Activated CD8-positive, alpha-beta memory T cell treated with anti-CD3 and anti-CD28 coated beads, Interleukin-2, amount 10 ng/mL, durations not matched to agents 7 days and 5 days (primary cell): ENCODE measurements around the gene PCTP. TPM values are rescaled to one million over a fixed set of nuclear protein-coding genes. Genes with fewer than 3 reads are reported as not detected.

Experiments
- ATAC-seq: fragments of 150-1000 bp; cut with Tn5 transposase; one replicate; pipeline ENCODE4 v1.10.0; 2021; ENCODE audit warnings: moderate library complexity
- CTCF ChIA-PET: fragments of 350-600 bp; sonication (Branson Sonifier 250); formaldehyde crosslinking; loops from one replicate; lab custom pipeline; 2021; ENCODE audit warnings: antibody characterized with exemption; lab: Charles Lee
- DNase-seq: peaks from one replicate; pipeline ENCODE4 v3.0.0-alpha.2; 2020
- H3K27ac Mint-ChIP-seq: one replicate; pipeline ENCODE4 v1.8.0; 2021; ENCODE audit warnings: mild to moderate bottlenecking, mixed read lengths
- H3K27me3 Mint-ChIP-seq: one replicate; pipeline ENCODE4 v1.8.0; 2021; ENCODE audit warnings: mixed read lengths
- H3K36me3 Mint-ChIP-seq: one replicate; pipeline ENCODE4 v1.8.0; 2021; ENCODE audit warnings: mild to moderate bottlenecking, mixed read lengths
- H3K4me1 Mint-ChIP-seq: one replicate; pipeline ENCODE4 v1.8.0; 2021; ENCODE audit warnings: mixed read lengths
- H3K4me3 Mint-ChIP-seq: one replicate; pipeline ENCODE4 v1.8.0; 2021; ENCODE audit warnings: mild to moderate bottlenecking, moderate library complexity, mixed read lengths
- H3K9me3 Mint-ChIP-seq: one replicate; pipeline ENCODE4 v1.8.0; 2022; ENCODE audit warnings: low read depth, mixed read lengths
- total RNA-seq, 2 experiments: library from RNA; stranded (reverse); gene quantifications; one replicate each; pipeline ENCODE4 v1.2.3, GENCODE V29; 2021

The PCTP gene
- total RNA-seq: 1 to 10 TPM; 6.4 to 9.9 TPM

DNA sequence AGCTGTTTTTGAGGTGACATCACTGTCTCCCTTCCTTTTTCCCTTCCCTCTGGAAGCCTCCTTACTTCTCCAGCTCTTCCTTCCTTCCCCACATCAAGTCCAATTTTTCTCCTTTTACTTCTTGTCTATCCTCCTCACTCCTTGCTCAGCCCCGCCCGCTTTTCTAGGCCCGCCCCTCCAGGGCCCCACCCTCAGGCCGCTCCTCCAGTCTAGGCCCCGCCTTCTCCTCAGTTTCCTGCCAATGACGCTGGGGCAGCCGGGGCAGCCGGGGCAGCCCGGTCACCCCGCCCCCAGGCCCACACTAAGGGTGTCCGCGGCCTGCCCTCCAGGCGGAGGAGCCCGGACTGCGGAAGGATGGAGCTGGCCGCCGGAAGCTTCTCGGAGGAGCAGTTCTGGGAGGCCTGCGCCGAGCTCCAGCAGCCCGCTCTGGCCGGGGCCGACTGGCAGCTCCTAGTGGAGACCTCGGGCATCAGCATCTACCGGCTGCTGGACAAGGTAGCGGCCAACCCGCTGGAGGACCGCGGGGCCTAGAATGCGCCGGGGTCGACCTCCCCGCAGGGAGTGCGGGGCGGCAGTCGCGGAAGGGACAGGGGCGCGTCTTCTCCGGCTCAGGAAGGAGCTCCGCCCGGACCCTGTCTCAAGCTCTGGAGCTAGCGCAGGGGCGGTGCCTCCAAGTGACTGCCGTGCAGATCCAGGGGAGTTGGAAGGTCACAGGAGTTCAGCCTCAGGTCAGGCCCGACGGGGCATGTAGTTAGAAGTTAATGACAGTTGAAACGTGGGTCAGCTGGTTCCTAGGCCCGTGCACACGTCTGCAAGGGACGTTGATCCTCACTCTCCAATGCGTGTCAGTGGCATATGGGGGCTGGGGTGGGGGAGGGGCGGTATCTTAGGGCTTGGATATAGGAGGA, at the start of gene PCTP:
Gene PCTP (plus strand): TSS at position 302 of the 908 bp plus-strand sequence. CDS start 53 bp downstream, at position 355.
- ATAC-seq (peak; percentile 100), DNase-seq (peak; percentile 92)
- Mint-ChIP-seq H3K4me1 (peaks cover 13% of the 10 kb centered on the region), H3K36me3 (no peaks in the 10 kb centered on the region), H3K9me3 (no peaks in the 10 kb centered on the region), H3K4me3 (peak within 1 kb of the TSS; percentile 73), H3K27me3 (peaks cover 39% of the 10 kb centered on the region), H3K27ac (peak within 1 kb of the TSS; percentile 61)
- CTCF ChIA-PET: interaction anchor here (0.6 to 3.1 kb wide), 8 partner anchors 11 to 224 kb away, joined by 3 to 13 read pairs (median 6); no protein-coding TSS in a partner anchor

DNA sequence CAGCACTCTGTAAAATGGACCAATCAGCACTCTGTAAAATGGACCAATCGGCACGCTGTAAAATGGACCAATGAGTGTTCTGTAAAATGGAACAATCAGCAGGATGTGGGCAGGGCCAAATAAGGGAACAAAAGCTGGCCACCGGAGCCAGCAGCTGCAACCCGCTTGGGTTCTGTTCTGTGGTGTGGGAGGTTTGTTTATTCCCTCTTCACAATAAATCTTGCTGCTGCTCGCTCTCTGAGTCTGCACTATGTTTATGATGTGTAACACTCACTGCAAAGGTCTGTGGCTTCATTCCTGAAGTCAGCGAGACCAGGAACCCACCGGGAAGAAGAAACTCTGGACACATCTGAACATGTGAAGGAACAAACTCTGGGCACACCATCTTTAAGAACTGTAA, 48.7 kb upstream of the PCTP start:
- ATAC-seq: no peak
- DNase-seq: no peak
- H3K4me3 Mint-ChIP-seq: no peak overlapping the region
- no peaks in the 10 kb centered on the region for H3K9me3 Mint-ChIP-seq
- CTCF ChIA-PET: no interaction called here
- H3K27ac Mint-ChIP-seq: no peak overlapping the region
- H3K36me3 Mint-ChIP-seq: no peaks in the 10 kb centered on the region
- peaks cover 29% of the 10 kb centered on the region for H3K27me3 Mint-ChIP-seq
- H3K4me1 Mint-ChIP-seq: no peaks in the 10 kb centered on the region

DNA sequence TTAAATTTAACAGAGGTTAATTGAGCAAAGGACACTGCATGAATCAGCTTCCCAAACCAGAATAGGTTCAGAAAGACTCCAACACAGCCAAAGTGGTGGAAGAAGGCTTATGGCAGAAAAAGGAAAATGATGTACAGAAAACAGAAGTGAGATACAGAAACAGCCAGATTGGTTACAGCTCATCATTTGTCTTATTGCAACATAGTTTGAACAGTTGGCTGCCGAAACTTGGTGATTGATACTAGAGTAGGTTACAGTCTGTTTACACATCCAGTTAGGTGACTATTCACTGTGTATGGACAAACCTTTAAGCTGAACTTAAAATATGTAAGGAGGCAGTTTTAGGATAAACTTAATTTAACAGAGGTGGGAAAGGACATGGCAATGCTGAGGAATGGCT, 46.5 kb upstream of the PCTP start:
- ATAC-seq (no peak), DNase-seq (no peak)
- Mint-ChIP-seq H3K4me3 (no peak overlapping the region), H3K9me3 (no peaks in the 10 kb centered on the region), H3K4me1 (no peaks in the 10 kb centered on the region), H3K36me3 (no peaks in the 10 kb centered on the region), H3K27ac (no peak overlapping the region), H3K27me3 (peaks cover 24% of the 10 kb centered on the region)
- CTCF ChIA-PET: interaction anchor here (1.9 kb wide), 1 partner anchor 14 kb away, joined by 4 read pairs; no protein-coding TSS in a partner anchor

DNA sequence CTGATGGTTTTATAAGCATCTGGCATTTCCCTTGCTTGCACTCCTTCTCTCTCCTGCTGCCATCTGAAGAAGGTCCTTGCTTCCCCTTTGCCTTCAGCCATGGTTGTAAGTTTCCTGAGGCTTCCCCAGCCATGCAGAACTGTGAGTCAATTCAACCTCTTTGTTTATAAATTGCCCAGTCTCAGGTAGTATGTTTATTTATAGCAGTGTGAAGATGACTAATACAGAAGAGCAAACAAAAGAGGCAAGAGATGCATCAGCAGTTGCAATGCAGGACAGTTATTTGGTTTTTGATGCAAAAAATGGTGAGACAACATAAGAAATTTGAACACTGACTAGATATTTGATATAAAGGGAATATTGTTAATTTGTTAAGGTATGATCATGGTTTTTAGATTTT, 45.0 kb upstream of the PCTP start:
- H3K4me1 Mint-ChIP-seq: no peaks in the 10 kb centered on the region
- H3K27me3 Mint-ChIP-seq: peaks cover 28% of the 10 kb centered on the region
- no peak overlapping the region for H3K27ac Mint-ChIP-seq
- H3K4me3 Mint-ChIP-seq: no peak overlapping the region
- H3K9me3 Mint-ChIP-seq: no peaks in the 10 kb centered on the region
- ATAC-seq: no peak
- DNase-seq: no peak
- no peaks in the 10 kb centered on the region for H3K36me3 Mint-ChIP-seq
- CTCF ChIA-PET: no interaction called here

DNA sequence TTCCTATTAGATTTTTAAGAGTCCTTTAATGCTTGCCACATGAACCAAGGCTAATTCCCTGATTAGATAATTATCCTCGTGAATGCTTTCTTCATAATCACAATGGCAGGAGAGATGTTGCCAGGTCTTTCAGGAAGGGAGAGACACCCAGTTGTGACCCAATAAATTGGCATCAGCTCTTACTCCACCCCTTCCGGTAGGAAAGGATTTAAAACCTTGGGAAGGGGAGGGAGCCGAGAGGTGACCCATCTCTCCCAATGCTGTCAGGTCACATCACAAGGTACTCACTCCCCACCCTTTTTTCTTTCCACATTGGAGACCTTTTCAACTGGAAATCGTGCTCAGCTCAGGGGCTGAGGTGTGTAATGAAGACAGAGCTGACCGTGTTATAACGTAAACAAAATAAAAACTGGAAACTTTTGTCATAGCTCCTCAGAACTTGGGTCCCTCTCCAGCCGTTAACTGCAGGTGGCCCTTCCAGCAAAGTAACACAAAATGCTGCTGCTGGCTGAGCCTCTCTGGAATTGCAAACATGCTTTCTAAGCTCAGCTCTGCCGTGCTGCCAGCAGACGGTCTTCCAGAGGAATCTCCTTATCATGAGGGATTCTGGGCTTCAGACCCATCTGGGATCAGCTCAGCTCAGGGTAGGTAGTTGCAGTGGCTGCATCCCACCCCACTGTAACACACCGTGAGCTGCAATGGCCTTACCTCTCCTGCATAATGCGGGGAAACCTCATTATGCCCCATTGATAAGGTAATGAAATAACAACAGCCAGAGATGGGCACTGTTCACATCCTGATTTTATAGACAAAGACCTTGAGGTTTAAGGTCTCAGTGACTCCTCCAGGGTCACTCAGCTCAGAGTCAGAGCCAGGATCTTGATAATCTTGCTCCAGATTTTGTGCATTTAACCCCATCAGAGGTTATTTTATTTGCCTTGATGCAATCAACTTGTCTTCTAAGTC, 43.8 kb upstream of the PCTP start:
- no peak overlapping the region for H3K4me3 Mint-ChIP-seq
- CTCF ChIA-PET: interaction anchor here (1.2 kb wide), 1 partner anchor 11 kb away, joined by 5 read pairs; no protein-coding TSS in a partner anchor
- no peaks in the 10 kb centered on the region for H3K9me3 Mint-ChIP-seq
- peaks cover 21% of the 10 kb centered on the region for H3K27me3 Mint-ChIP-seq
- ATAC-seq (no peak), DNase-seq (no peak)
- no peaks in the 10 kb centered on the region for H3K36me3 Mint-ChIP-seq
- no peaks in the 10 kb centered on the region for H3K4me1 Mint-ChIP-seq
- H3K27ac Mint-ChIP-seq: no peak overlapping the region

DNA sequence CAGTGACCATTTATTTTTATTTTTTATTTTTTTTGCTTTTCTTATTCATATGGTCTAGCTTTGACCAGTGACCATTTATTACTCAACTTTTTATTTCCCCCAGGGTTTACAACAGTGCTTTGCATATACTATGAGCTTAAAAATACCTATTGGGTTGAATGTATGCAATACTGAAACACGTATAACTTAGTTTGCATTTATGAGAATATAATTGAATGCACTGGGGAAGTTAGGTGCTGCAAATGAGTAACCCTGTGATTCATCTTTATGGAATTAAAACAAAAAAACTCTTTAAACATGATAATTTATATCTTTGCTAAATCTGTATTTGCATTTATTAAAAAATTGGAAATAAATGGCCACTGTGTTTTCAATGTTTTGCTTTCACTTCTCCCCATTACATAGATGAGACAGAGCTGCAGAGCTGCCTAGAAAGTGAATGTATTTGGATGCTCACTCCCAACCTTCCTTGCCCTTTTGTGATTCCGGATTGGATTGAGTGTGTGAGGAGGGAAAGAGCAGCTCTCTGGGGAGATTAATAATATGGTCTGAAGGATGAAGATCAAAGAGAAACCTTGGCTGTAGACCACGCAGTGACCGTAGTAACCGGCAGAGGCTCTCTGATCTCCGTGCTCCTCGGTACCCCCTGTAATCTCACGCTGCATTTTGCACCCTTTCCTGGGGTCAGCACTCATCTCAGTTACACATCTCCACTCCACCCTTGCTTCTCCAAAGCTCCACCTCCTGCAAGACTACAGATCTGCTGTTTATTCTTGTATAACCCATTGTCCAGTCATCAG, 42.5 kb upstream of the PCTP start:
- CTCF ChIA-PET: no interaction called here

DNA sequence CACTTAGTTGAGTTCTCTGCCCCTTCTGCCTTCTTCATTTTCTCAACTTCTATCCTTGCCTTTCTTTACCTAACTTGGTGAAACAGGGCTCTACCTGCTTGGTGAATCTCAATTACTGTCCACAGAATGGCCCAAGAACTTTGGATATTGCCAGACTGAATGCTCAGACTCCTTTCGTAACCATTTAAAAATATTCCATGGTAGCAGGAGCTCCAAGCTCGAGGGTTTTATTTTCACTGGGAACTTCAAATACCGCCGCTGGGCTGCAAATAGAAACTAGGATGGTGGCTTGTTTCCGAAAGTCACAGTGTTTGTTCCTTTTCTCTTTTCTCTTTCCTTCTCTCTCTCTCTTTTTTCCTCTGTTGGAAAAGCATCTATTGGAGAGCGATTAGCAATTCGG, 41.4 kb upstream of the PCTP start:
- H3K9me3 Mint-ChIP-seq: no peaks in the 10 kb centered on the region
- CTCF ChIA-PET: no interaction called here
- H3K27ac Mint-ChIP-seq: no peak overlapping the region
- H3K27me3 Mint-ChIP-seq: peaks cover 19% of the 10 kb centered on the region
- H3K36me3 Mint-ChIP-seq: no peaks in the 10 kb centered on the region
- H3K4me3 Mint-ChIP-seq: no peak overlapping the region
- ATAC-seq (no peak), DNase-seq (no peak)
- H3K4me1 Mint-ChIP-seq: no peaks in the 10 kb centered on the region

More for the DNA sequence above, 42.5 kb upstream of the PCTP start:
- Mint-ChIP-seq H3K27ac (no peak overlapping the region), H3K9me3 (no peaks in the 10 kb centered on the region), H3K4me3 (no peak overlapping the region), H3K27me3 (peaks cover 21% of the 10 kb centered on the region), H3K4me1 (no peaks in the 10 kb centered on the region), H3K36me3 (no peaks in the 10 kb centered on the region)
- ATAC-seq: no peak
- DNase-seq: no peak

DNA sequence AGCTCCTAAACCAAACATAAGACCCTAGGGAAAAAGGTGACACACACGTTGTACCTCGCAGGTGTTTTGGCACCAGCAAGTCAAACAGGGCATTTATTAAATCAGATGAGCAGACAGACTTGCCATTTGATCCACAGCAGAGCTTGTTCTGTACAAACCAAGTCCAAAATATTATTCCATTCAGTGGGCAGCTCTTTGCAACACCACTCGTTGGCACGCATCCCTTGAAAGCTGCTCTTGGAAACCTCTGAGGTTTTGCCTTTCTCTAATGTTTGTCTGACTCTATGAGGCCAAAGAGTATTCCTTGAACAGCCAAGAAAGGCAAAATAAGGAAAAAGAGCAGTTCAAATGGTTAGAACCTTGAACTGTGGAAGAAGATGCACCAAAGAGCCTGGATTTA, 40.9 kb upstream of the PCTP start:
- H3K4me3 Mint-ChIP-seq: no peak overlapping the region
- CTCF ChIA-PET: no interaction called here

DNA sequence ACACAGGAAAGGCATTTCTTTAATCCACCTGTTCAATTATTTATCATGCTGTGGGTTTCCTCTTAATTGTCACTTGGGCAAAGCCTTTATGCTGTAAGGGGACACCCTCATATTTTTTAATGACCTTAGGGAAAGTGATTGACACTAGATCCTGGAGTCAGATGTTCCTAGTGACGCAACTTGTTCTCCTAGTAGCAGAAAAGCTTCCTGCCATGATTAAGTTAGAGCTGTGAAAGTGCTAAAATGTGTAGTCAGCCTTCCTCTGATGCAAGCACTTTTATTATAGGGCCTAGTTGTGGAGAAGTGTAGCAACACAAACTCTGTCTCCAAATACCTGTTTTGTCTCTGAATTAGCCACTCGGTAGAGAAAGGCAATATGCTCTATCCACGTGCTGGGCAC, 40.4 kb upstream of the PCTP start:
- Mint-ChIP-seq H3K36me3 (no peaks in the 10 kb centered on the region), H3K27ac (no peak overlapping the region), H3K27me3 (peaks cover 16% of the 10 kb centered on the region), H3K4me1 (no peaks in the 10 kb centered on the region), H3K4me3 (no peak overlapping the region), H3K9me3 (no peaks in the 10 kb centered on the region)
- CTCF ChIA-PET: no interaction called here
- ATAC-seq (no peak), DNase-seq (no peak)

More for the DNA sequence above, 40.9 kb upstream of the PCTP start:
- DNase-seq (no peak), ATAC-seq (no peak)
- Mint-ChIP-seq H3K27me3 (peaks cover 16% of the 10 kb centered on the region), H3K36me3 (no peaks in the 10 kb centered on the region), H3K4me1 (no peaks in the 10 kb centered on the region), H3K9me3 (no peaks in the 10 kb centered on the region), H3K27ac (no peak overlapping the region)

DNA sequence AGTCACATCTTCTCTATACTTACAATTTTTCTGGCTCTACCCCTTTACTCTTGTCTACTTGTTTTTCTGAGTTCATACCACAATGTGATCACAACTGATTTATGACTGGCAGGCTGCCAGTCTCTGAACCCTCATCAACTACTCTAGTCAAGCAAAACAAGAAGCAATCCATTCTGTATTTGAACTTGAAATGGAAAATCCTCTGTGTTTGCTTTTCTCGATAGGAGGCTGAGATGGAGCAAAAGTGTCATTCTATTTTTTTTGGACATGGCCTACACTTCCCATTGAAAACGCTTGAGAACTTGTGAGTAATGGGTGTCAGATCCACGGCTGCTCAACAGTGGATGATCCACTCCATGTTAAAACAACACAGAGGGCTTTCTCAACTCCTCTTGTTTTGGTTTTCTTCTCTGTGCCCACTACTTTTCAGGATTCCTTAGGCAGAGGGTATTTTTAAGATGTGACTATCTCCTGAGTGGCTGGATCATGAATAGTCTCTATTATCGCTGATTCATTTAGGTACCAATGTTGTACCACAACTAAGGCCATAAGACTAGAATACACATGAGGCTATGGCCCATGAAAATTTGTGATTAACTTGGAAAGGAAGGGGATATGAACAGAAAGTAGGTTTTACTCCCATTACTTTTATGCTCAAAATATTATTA, 39.9 kb upstream of the PCTP start:
- no peak for ATAC-seq
- CTCF ChIA-PET: no interaction called here

DNA sequence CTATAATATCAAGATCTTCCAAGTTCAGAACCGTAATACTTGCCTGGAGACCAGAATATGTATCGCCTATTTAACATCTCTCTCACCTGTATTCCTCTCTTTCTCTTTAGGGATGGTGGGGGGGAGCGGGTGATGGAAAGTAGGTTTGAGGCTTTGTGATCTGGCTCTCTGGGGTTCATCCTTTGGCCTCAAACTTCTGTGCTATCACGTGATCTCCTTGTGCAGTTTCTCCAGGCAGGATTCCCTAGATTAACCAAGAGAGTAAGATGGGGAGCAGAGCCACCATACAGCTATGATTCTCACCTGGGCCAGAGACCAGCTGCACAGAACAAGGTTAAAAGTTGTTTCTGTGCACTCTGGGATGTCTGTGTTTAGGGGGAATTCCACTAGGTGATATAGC, 33.4 kb upstream of the PCTP start:
- H3K4me3 Mint-ChIP-seq: no peak overlapping the region
- no peaks in the 10 kb centered on the region for H3K36me3 Mint-ChIP-seq
- H3K4me1 Mint-ChIP-seq: no peaks in the 10 kb centered on the region
- H3K27me3 Mint-ChIP-seq: peaks cover 24% of the 10 kb centered on the region
- CTCF ChIA-PET: interaction anchor here (0.8 to 2.7 kb wide), 13 partner anchors 10 to 193 kb away, joined by 3 to 28 read pairs (median 5); partner anchors contain the start of gene PCTP
- ATAC-seq (no peak), DNase-seq (no peak)
- H3K27ac Mint-ChIP-seq: no peak overlapping the region
- no peaks in the 10 kb centered on the region for H3K9me3 Mint-ChIP-seq

More for the DNA sequence above, 39.9 kb upstream of the PCTP start:
- Mint-ChIP-seq H3K36me3 (no peaks in the 10 kb centered on the region), H3K27ac (no peak overlapping the region), H3K27me3 (peaks cover 13% of the 10 kb centered on the region), H3K9me3 (no peaks in the 10 kb centered on the region), H3K4me1 (no peaks in the 10 kb centered on the region), H3K4me3 (no peak overlapping the region)
- DNase-seq: no peak
